Trophoblast cell (in vitro differentiated cells and primary cell): ENCODE data around the gene SIPA1L3.

Experiments
- DNase-seq, 2 donors: peaks; one replicate each; pipeline ENCODE4 v3.0.0-alpha.2; 2016
- H2AFZ ChIP-seq: 2 replicates; pipeline ENCODE4 v1.6.1; 2013; ENCODE audit warnings: low read length, moderate library complexity, mild to moderate bottlenecking; ENCODE audit not compliant: insufficient read depth, poor library complexity
- H2AK5ac ChIP-seq: 2 replicates; pipeline ENCODE4 v1.6.1; 2013; ENCODE audit warnings: mild to moderate bottlenecking, low read length
- H2BK120ac ChIP-seq: 2 replicates; pipeline ENCODE4 v1.6.1; 2013; ENCODE audit warnings: low read length, mild to moderate bottlenecking, moderate library complexity; ENCODE audit not compliant: insufficient read depth, poor library complexity
- H2BK12ac ChIP-seq: 2 replicates; pipeline ENCODE4 v1.6.1; 2013; ENCODE audit warnings: mild to moderate bottlenecking, low read length, moderate library complexity
- H2BK5ac ChIP-seq: 2 replicates; pipeline ENCODE4 v1.6.1; 2013; ENCODE audit warnings: low read length, low read depth, moderate library complexity, mild to moderate bottlenecking; ENCODE audit not compliant: poor library complexity
- H3K14ac ChIP-seq: 2 replicates; pipeline ENCODE4 v1.6.1; 2013; ENCODE audit warnings: mild to moderate bottlenecking, low read length
- H3K18ac ChIP-seq: 2 replicates; pipeline ENCODE4 v1.6.1; 2013; ENCODE audit warnings: mild to moderate bottlenecking, low read length
- H3K23ac ChIP-seq: 2 replicates; pipeline ENCODE4 v1.6.1; 2013; ENCODE audit warnings: low read length
- H3K27ac ChIP-seq: 2 replicates; pipeline ENCODE4 v1.5.1; 2013; ENCODE audit warnings: low read depth, mild to moderate bottlenecking, inconsistent platforms, low read length, moderate library complexity
- H3K27me3 ChIP-seq: 2 replicates; pipeline ENCODE4 v1.6.1; 2013; ENCODE audit warnings: inconsistent platforms, mild to moderate bottlenecking, low read length, moderate library complexity; ENCODE audit not compliant: insufficient read depth
- H3K36me3 ChIP-seq, 2 experiments: 1 replicate in 1 of 2; 2 replicates in 1 of 2; pipeline ENCODE4 v1.6.1; 2013; ENCODE audit warnings: low read length in 2 of 2, mild to moderate bottlenecking in 2 of 2, moderate library complexity in 1 of 2; ENCODE audit not compliant: insufficient read depth in 2 of 2, control insufficient read depth in 1 of 2
- H3K4ac ChIP-seq: 2 replicates; pipeline ENCODE4 v1.6.1; 2013; ENCODE audit warnings: low read depth, mild to moderate bottlenecking, low read length, moderate library complexity
- H3K4me1 ChIP-seq, 2 experiments: 1 replicate in 1 of 2; 2 replicates in 1 of 2; pipeline ENCODE4 v1.6.1; 2013; ENCODE audit warnings: low read length in 2 of 2, mild to moderate bottlenecking in 2 of 2, moderate library complexity in 1 of 2; ENCODE audit not compliant: insufficient read depth in 2 of 2, control insufficient read depth in 1 of 2
- H3K4me2 ChIP-seq: 2 replicates; pipeline ENCODE4 v1.6.1; 2013; ENCODE audit warnings: inconsistent platforms, mild to moderate bottlenecking, low read length, moderate library complexity
- H3K4me3 ChIP-seq: 2 replicates; pipeline ENCODE4 v1.5.1; 2013; ENCODE audit warnings: mild to moderate bottlenecking, low read depth, low read length, inconsistent platforms
- H3K79me1 ChIP-seq: one replicate; pipeline ENCODE4 v1.6.1; 2013; ENCODE audit warnings: low read length
- H3K79me2 ChIP-seq: 2 replicates; pipeline ENCODE4 v1.6.1; 2013; ENCODE audit warnings: low read length, mild to moderate bottlenecking; ENCODE audit not compliant: control insufficient read depth, insufficient read depth, poor library complexity
- H3K9ac ChIP-seq: 2 replicates; pipeline ENCODE4 v1.6.1; 2013; ENCODE audit warnings: mild to moderate bottlenecking, low read length
- H3K9me3 ChIP-seq: 2 replicates; pipeline ENCODE4 v1.6.1; 2013; ENCODE audit warnings: low read depth, mild to moderate bottlenecking, control low read depth, inconsistent platforms, low read length; ENCODE audit not compliant: insufficient read depth
- H4K12ac ChIP-seq: 2 replicates; pipeline ENCODE4 v1.6.1; 2013; ENCODE audit warnings: low read depth, mild to moderate bottlenecking, low read length, moderate library complexity
- H4K8ac ChIP-seq: 2 replicates; pipeline ENCODE4 v1.6.1; 2013; ENCODE audit warnings: low read depth, mild to moderate bottlenecking, low read length, moderate library complexity
- H4K91ac ChIP-seq: one replicate; pipeline ENCODE4 v1.6.1; 2013; ENCODE audit warnings: low read depth, mild to moderate bottlenecking, low read length, moderate library complexity
- WGBS: extraction: QIAGEN DNeasy Blood & Tissue Kit; methylation state at CpG from one replicate; pipeline ENCODE4 v1.1.7; 2013; ENCODE audit warnings: missing lambda C conversion rate; ENCODE audit not compliant: insufficient read length, insufficient coverage; ENCODE audit errors: extremely low coverage; 5-methylcytosine and 5-hydroxymethylcytosine counted together

The SIPA1L3 gene

GRCh38 chr19:38132781-38133180 lies 225.8 kb downstream of the SIPA1L3 start:
- no peak overlapping the region for H2AFZ ChIP-seq
- no peak overlapping the region for H3K4me3 ChIP-seq
- no peak overlapping the region for H4K91ac ChIP-seq
- no peak overlapping the region for H3K9ac ChIP-seq
- H3K79me2 ChIP-seq, result no peaks in the 10 kb centered on the region
- no peak overlapping the region for H4K8ac ChIP-seq
- H3K79me1 ChIP-seq, result no peaks in the 10 kb centered on the region
- H2BK5ac ChIP-seq, result no peak overlapping the region
- no peak overlapping the region for H4K12ac ChIP-seq
- H3K14ac ChIP-seq, result no peak overlapping the region
- H3K36me3 ChIP-seq, result peaks cover 6 to 9% of the 10 kb centered on the region in 2 experiments
- no peak overlapping the region for H3K23ac ChIP-seq
- H3K18ac ChIP-seq, result no peak overlapping the region
- no peak overlapping the region for H2AK5ac ChIP-seq
- H3K4me1 ChIP-seq, result peaks cover 2 to 8% of the 10 kb centered on the region in 2 experiments
- no peak for DNase-seq
- no peak overlapping the region for H2BK120ac ChIP-seq
- no peak overlapping the region for H2BK12ac ChIP-seq
- no peaks in the 10 kb centered on the region for H3K27me3 ChIP-seq
- no peak overlapping the region for H3K4ac ChIP-seq
- no CpG with 5 or more reads among the region's 6 CpGs for WGBS
- no peak overlapping the region for H3K27ac ChIP-seq
- peaks cover 1% of the 10 kb centered on the region for H3K9me3 ChIP-seq
- no peak overlapping the region for H3K4me2 ChIP-seq

- peaks cover 6 to 9% of the 10 kb centered on the region in 2 experiments for H3K36me3 ChIP-seq
- no peak overlapping the region for H2AFZ ChIP-seq
- no peak overlapping the region for H3K4ac ChIP-seq
- peaks cover 1% of the 10 kb centered on the region for H3K9me3 ChIP-seq
- no peak overlapping the region for H4K8ac ChIP-seq
- H2AK5ac ChIP-seq, result no peak overlapping the region
- H2BK120ac ChIP-seq, result no peak overlapping the region
- DNase-seq, result no peak
- H3K4me3 ChIP-seq, result no peak overlapping the region
- no peak overlapping the region for H3K4me2 ChIP-seq
- H3K27me3 ChIP-seq, result no peaks in the 10 kb centered on the region
- no peak overlapping the region for H4K12ac ChIP-seq
- no peak overlapping the region for H4K91ac ChIP-seq
- H3K18ac ChIP-seq, result no peak overlapping the region
- H2BK12ac ChIP-seq, result no peak overlapping the region
- H3K79me2 ChIP-seq, result no peaks in the 10 kb centered on the region
- peaks cover 2 to 8% of the 10 kb centered on the region in 2 experiments for H3K4me1 ChIP-seq
- no peak overlapping the region for H3K14ac ChIP-seq
- no peak overlapping the region for H2BK5ac ChIP-seq
- H3K27ac ChIP-seq, result no peak overlapping the region
- no peak overlapping the region for H3K23ac ChIP-seq
- no peak overlapping the region for H3K9ac ChIP-seq
- WGBS, result no CpG with 5 or more reads among the region's 3 CpGs
- H3K79me1 ChIP-seq, result no peaks in the 10 kb centered on the region
These were observed 226.3 kb downstream of the SIPA1L3 start for GRCh38 chr19:38133319-38133718.

GRCh38 chr19:38134540-38135149 lies 227.6 kb downstream of the SIPA1L3 start:
- no peak overlapping the region for H3K4me3 ChIP-seq
- H4K12ac ChIP-seq, result no peak overlapping the region
- peaks cover 6 to 9% of the 10 kb centered on the region in 2 experiments for H3K36me3 ChIP-seq
- no peak overlapping the region for H2BK5ac ChIP-seq
- no CpG with 5 or more reads among the region's 14 CpGs for whole genome bisulfite sequencing
- H2BK12ac ChIP-seq, result no peak overlapping the region
- no peak overlapping the region for H3K4ac ChIP-seq
- H3K14ac ChIP-seq, result no peak overlapping the region
- DNase-seq, result peak in 1 of 2 donors; percentile 48
- H4K91ac ChIP-seq, result no peak overlapping the region
- no peak overlapping the region for H4K8ac ChIP-seq
- H3K27me3 ChIP-seq, result no peaks in the 10 kb centered on the region
- H3K4me1 ChIP-seq, result peaks cover 2 to 8% of the 10 kb centered on the region in 2 experiments
- no peak overlapping the region for H2AK5ac ChIP-seq
- no peak overlapping the region for H2BK120ac ChIP-seq
- H3K18ac ChIP-seq, result no peak overlapping the region
- no peak overlapping the region for H3K27ac ChIP-seq
- peak overlapping the region; percentile 12 for H3K4me2 ChIP-seq
- H3K79me1 ChIP-seq, result no peaks in the 10 kb centered on the region
- H2AFZ ChIP-seq, result no peak overlapping the region
- H3K79me2 ChIP-seq, result no peaks in the 10 kb centered on the region
- H3K23ac ChIP-seq, result no peak overlapping the region
- no peak overlapping the region for H3K9ac ChIP-seq
- peaks cover 1% of the 10 kb centered on the region for H3K9me3 ChIP-seq

- Histone ChIP-seq H3K27ac (no peak overlapping the region), H3K9ac (no peak overlapping the region), H3K4me3 (no peak overlapping the region), H3K36me3 (peaks cover 6 to 7% of the 10 kb centered on the region in 2 experiments), H3K18ac (no peak overlapping the region), H2AFZ (no peak overlapping the region), H2BK120ac (no peak overlapping the region), H2BK12ac (no peak overlapping the region), H4K12ac (no peak overlapping the region), H4K91ac (no peak overlapping the region), H3K9me3 (peaks cover 1% of the 10 kb centered on the region), H2BK5ac (no peak overlapping the region), H3K79me2 (no peaks in the 10 kb centered on the region), H3K4me1 (peaks cover 2 to 8% of the 10 kb centered on the region in 2 experiments), H4K8ac (no peak overlapping the region), H3K4ac (no peak overlapping the region), H3K27me3 (no peaks in the 10 kb centered on the region), H3K79me1 (no peaks in the 10 kb centered on the region), H3K14ac (no peak overlapping the region), H3K23ac (no peak overlapping the region), H3K4me2 (no peak overlapping the region), H2AK5ac (no peak overlapping the region)
- no CpG with 5 or more reads among the region's 21 CpGs for WGBS
- DNase-seq, result no peak
These were observed 228.4 kb downstream of the SIPA1L3 start for GRCh38 chr19:38135150-38135998.
